ENCODE results near the gene OR4X1. TPM values are rescaled to one million over a fixed set of nuclear protein-coding genes. Genes with fewer than 3 reads are reported as not detected.
"Not testable (repeated sequence)": the region's sequence is repeated elsewhere in the genome, so short reads cannot be mapped to it uniquely, and the experiment has no call there.

OR4X1 gene, protein sequence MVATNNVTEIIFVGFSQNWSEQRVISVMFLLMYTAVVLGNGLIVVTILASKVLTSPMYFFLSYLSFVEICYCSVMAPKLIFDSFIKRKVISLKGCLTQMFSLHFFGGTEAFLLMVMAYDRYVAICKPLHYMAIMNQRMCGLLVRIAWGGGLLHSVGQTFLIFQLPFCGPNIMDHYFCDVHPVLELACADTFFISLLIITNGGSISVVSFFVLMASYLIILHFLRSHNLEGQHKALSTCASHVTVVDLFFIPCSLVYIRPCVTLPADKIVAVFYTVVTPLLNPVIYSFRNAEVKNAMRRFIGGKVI
- polyA plus RNA-seq (ENCODE audit: insufficient read length): not detected

DNA sequence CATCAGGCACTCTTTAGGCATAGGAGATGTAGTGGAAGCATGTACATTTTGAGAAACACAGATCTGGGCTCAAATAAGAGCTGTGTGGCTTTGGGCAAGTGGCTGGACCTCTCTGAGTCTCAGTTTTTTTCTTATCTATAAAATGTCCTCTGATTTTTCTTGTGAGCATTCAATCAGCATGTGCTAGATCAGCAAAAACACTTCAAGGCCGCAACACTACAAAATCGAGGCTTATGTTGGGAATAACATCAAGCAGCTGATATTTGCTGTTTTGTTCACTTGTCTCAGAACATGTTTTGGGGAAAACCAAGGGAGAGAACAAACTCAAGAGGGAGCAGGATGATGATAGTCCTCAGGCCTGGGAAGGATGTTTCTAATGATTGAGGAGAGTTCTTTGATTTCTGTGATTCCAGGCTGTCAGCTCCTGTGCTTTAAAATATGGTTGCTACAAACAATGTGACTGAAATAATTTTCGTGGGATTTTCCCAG is at the start of gene OR4X1:
OR4X1 (plus strand) TSS at position 439 of the 489 bp plus-strand sequence; CDS start at position 439, 0 bp downstream.
- DNase-seq: no peak

DNA sequence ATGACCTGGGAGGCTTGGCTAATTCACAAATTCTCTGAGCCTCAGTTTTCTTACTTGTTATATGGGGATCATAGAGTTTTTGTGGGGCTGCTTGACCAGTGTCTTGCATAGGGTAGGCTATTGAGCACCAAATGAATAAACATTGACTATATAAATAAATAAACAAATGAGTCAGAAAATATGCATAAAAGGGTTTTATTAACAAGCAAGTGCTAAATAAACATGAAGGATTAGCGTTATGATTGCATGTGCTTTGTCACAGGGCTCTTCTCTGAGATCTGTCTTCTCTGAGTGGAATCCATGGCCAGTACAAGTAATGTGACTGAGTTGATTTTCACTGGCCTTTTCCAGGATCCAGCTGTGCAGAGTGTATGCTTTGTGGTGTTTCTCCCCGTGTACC is 47.2 kb upstream of the OR4X1 start, which contains the start of gene OR4B1:
OR4B1 (plus strand) TSS at position 301 of the 400 bp plus-strand sequence; CDS start at position 301, 0 bp downstream.
- no peak for DNase-seq

DNA sequence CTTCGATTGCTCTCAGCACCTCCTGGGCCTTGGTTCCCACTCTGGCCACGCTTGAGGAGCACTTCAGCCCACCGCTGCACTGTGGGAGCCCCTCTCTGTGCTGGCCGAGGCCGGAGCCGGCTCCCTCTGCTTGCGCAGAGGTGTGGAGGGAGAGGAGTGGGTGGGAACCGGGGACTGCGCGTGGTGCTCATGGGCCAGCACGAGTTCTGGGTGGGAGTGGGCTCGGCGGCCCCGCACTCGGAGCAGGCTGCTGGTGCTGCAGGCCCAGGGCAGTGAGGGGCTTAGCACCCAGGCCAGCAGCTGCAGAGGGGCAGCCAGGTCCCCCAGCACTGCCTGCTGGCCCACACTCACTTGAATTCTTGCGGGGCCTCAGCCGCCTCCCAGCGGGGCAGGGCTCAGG is 34.9 kb upstream of the OR4X1 start:
- no peak for DNase-seq

DNA sequence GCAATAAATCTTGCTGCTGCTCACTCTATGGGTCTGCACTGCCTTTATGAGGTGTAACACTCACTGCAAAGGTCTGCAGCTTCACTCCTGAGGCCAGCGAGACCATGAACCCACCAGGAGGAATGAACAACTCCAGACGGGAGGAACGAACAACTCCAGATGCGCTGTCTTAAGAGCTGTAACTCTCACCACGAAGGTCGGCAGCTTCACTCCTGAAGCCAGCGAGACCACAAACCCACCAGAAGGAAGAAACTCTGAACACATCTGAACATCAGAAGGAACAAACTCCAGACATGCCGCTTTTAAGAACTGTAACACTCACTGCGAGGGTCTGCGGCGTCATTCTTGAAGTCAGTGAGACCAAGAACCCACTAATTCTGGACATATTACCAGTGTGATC is 33.6 kb upstream of the OR4X1 start:
- not testable (repeated sequence) for DNase-seq

DNA sequence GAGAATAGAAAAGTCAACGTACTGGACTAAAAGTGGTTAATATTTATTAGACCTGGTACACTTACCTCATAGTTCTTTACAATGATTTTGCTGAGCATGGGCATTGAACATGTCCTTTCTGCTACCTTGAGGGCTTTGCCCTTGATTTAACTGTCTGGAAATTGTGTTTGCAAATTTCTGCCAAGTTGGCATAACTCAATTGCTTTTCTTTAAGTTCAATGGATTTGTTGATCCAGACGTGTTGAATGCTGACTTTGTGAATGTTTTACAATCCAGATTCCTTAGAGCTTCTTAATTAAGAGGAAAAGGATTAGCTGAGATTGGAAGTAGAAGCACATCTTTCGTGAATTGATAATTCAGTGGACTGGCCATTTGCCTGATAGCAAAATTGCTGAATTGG is 25.9 kb upstream of the OR4X1 start:
- DNase-seq: no peak

DNA sequence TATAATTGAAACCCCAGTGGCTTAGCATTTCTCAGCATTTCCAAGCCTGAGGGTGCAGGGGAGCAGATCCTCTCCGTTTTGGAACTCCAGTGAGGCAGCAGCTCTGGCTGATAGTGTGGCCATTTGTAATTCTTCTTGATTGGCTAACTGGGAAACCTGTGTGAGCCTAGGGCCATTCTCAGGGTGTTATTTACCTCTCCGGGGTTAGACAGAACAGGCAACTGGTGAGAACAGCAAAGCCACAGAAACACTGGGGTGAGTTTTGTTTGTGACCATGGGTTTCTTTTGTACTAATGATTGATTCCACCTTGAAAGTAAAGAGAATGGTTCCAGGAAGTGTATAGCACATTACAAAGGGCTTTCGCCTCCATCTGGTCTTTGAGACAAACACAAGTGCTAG is 21.2 kb upstream of the OR4X1 start:
- DNase-seq: no peak

DNA sequence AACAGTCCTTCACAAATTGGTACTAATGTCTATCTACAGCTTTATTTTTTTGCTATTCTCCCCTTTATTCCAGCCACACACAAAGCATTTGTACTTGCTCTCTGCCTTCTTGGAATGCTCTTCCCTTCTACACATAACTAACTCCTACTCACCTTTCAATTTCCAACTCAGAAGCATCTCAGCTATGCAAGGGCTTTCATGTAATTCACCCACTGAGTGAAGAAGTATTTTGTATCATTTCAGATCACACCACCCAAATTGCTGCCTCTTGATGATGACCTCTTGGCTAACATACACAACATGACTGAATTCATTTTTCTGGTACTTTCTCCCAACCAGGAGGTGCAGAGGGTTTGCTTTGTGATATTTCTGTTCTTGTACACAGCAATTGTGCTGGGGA is 18.9 kb upstream of the OR4X1 start, which contains the start of gene OR4X2:
OR4X2 (plus strand) TSS at position 301 of the 400 bp plus-strand sequence; CDS start at position 301, 0 bp downstream.
- DNase-seq: no peak

DNA sequence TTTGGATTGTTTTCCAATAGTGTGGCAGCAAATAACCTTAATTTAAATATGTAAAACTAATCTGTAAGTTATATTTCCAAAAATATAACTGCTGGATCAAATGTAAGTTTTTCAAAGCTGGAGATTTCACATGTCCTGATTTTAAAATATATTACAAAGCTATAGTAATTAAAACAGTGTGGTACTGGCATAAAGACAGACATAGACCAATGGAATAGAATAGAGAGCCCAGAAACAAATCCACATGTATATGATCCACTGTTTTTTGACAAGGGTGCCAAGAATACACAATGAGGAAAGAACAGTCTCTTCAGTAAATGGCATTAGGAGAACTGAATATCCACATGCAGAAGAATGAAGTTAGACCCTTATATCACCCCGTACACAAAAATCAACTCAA is 14.8 kb upstream of the OR4X1 start:
- no peak for DNase-seq

DNA sequence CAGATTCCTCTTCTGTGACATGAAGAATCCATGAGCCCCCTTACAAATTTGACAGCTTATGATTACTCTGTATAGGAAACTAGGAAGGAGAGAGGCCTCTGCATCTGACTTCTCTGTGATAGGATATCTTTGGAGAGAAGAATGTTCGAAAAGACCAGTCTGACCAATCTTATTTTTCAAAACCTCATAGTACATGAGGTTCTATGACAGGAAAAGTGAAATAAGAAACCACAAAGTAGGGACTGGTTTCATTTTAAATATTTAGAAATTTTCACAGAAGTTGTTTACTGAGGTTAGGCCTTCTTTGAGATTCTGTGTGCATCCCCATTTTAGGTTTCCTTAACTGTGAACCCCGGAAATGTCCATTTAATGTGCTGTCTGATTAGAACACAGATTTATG is 2.1 kb upstream of the OR4X1 start:
- no peak for DNase-seq

DNA sequence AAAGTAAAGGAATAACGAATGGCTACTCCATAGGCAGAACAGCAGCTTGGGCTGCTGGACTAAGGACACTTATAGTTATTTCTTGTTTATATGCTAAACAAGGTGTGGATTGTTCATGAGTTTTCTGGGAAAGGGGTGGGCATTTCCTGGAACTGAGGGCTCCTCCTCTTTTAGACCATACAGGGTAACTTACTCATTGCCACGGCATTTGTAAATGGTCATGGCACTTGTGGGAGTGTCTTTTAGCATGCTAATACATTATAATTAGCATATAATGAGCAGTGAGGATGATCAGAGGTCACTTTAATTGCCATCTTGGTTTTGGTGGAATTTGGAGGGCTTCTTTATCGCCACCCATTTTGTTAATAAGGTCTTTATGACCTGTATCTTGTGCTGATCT is 7.0 kb downstream of the OR4X1 start:
- no peak for DNase-seq

DNA sequence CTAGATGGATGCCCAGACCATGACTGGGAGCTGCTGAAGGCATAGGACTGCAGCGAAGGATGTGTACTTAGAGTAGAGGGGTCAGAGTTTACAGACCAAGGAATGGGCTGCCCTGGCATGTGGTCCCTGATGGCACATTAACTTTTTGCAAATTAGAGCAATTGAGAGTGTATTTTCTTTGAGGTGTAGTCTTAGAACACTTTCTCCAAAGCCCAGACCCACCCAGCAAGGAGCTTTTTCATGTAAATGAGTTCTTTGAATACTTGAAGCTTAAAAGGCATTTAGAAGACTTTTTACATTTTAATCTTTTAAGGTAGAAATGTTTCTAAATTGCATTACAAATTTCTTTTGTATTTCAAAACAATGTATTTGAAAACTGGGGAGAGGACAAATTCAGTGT is 8.9 kb downstream of the OR4X1 start:
- no peak for DNase-seq

DNA sequence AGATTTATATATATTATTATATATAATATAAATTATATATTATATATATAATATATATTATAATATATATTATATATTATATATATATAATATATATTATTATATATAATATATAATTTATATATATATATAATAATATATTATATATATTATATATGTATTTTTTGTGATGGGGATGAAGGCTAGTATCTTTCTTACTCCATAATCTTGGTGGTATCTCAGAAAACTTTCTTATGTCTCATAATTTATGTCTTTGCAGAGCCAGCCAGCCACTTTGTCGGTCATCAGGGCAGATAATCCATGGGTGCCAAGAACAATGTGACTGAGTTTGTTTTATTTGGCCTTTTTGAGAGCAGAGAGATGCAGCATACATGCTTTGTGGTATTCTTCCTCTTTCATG is 42.3 kb downstream of the OR4X1 start, which contains the start of gene OR4S1:
OR4S1 (plus strand) TSS at position 301 of the 400 bp plus-strand sequence; CDS start at position 301, 0 bp downstream.
- DNase-seq: no peak

DNA sequence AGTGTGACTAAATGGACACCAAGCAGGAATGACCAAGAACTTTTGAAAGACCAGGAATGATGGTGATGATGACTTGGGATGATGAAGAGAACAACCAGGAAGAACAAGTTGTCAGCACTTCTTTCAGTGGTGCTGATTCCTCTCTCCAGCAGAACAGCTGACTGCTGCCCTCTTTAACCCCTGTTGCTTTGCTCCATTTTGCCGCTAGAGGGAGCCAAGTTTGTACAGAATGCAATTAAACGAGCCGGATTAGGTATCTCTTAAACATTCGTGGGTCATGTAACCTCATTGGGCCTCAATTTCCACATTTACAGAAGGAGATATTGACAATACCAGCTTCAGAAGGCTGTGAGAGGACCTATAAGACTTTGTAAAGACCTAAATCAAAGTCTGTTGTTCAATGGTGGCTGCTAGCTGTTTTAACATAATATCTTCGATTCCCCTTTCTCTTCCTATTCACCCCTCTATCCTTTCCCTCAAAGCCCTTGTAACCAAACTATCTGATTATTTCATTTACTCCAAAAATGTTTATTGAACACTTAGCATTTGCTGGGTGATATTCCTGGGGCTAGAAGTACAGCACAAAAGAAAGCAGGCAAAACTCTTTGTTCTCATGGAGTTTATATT is 44.2 kb downstream of the OR4X1 start:
- no peak for DNase-seq

DNA sequence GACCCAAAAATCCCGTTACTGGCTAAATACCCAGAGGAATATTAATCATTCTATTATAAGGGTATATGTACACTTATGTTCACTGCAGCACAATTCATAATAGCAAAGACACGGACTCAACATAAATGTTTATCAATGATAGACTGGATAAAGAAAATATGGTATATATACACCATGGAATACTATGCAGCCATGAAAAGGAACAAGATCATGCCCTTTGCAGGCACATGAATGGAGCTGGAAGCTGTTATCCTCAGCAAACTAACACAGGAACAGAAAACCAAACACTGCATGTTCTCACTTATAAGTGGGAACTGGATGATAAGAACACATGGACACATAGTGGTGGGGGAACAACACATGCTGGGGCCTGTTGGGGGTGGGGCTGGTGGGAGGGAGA is 49.9 kb downstream of the OR4X1 start:
- DNase-seq: not testable (repeated sequence)

Other genes starting within 250 kb of the OR4X1 start
- not detected for gene OR4B1, start 47.1 kb upstream of the OR4X1 start, polyA plus RNA-seq (ENCODE audit: insufficient read length)
- not detected for gene OR4X2, start 18.8 kb upstream of the OR4X1 start, polyA plus RNA-seq (ENCODE audit: insufficient read length)
- not detected for gene OR4S1, start 42.4 kb downstream of the OR4X1 start, polyA plus RNA-seq (ENCODE audit: insufficient read length)
- not detected for gene OR4C3, start 61.1 kb downstream of the OR4X1 start, polyA plus RNA-seq (ENCODE audit: insufficient read length)
- not detected for gene OR4C5, start 102.6 kb downstream of the OR4X1 start, polyA plus RNA-seq (ENCODE audit: insufficient read length)
- not detected for gene OR4A47, start 224.9 kb downstream of the OR4X1 start, polyA plus RNA-seq (ENCODE audit: insufficient read length)